Gastroesophageal sphincter (tissue), 4 donors: ENCODE results near the gene C2orf92. TPM values are rescaled to one million over a fixed set of nuclear protein-coding genes. Genes with fewer than 3 reads are reported as not detected.

Experiments
- ATAC-seq: fragments of 150-250 bp; one replicate; pipeline ENCODE4 v1.9.1; 2016; ENCODE audit warnings: mild to moderate bottlenecking, moderate library complexity
- H3K27ac ChIP-seq, 4 donors: fragments of 200-600 bp; sonication (generic) in 3 of 4; 1 replicate in 3 of 4; 2 replicates in 1 of 4; pipeline ENCODE4 v1.5.1; 2016 to 2019
- H3K27me3 ChIP-seq: fragments of 200-600 bp; sonication (generic); one replicate; pipeline ENCODE4 v1.5.1; 2019
- H3K36me3 ChIP-seq, 2 donors: fragments of 200-600 bp; sonication (generic); one replicate each; pipeline ENCODE4 v1.5.1; 2019; ENCODE audit warnings: control low read depth in 1 of 2
- H3K4me1 ChIP-seq, 3 donors: fragments of 200-600 bp; sonication (generic); 1 replicate in 2 of 3; 2 replicates in 1 of 3; pipeline ENCODE4 v1.5.1; 2016 to 2019; ENCODE audit warnings: control low read depth in 2 of 3
- H3K4me3 ChIP-seq, 2 donors: fragments of 200-600 bp; sonication (generic); one replicate each; pipeline ENCODE4 v1.5.1; 2019; ENCODE audit warnings: mild to moderate bottlenecking in 1 of 2, moderate library complexity in 1 of 2
- H3K9me3 ChIP-seq, 3 donors: fragments of 200-600 bp; sonication (generic); one replicate each; pipeline ENCODE4 v1.5.1; 2017 to 2019; ENCODE audit warnings: control low read depth in 2 of 3
- EP300 ChIP-seq: sonication (generic); formaldehyde crosslinking; IDR thresholded peaks from one replicate; pipeline ENCODE4 v1.6.1; 2017; ENCODE audit warnings: antibody characterized with exemption, mild to moderate bottlenecking
- POLR2A ChIP-seq, 2 donors: fragments of 450-650 bp; IDR thresholded peaks; one replicate each; pipeline ENCODE4 v1.6.1; 2017; ENCODE audit warnings: antibody characterized with exemption in 2 of 2, mild to moderate bottlenecking in 2 of 2, moderate library complexity in 1 of 2
- POLR2AphosphoS5 ChIP-seq: sonication (generic); formaldehyde crosslinking; IDR thresholded peaks from one replicate; pipeline ENCODE4 v1.6.1; 2017; ENCODE audit warnings: antibody characterized with exemption
- WGBS, 2 donors: methylation state at CpG; one replicate each; pipeline ENCODE4 v1.1.5; 2018; ENCODE audit warnings: low coverage in 1 of 2; 5-methylcytosine and 5-hydroxymethylcytosine counted together
- total RNA-seq, 4 donors: library from RNA; depleted of rRNA; stranded (reverse); fragments of >200 nt; gene quantifications; one replicate each; pipeline ENCODE4 v1.1.0, GENCODE V29; 2016
- TF ChIP-seq, protein P1 (sequence below), 4 experiments: fragments of 200-600 bp in 2 of 4; fragments of 450-650 bp in 2 of 4; sonication (generic) in 1 of 4; IDR thresholded peaks; one replicate each; pipeline ENCODE4 v1.5.1; 2017 to 2019; ENCODE audit warnings: antibody characterized with exemption in 4 of 4, mild to moderate bottlenecking in 2 of 4, moderate library complexity in 2 of 4

The C2orf92 gene
- total RNA-seq, 4 donors from 2014 or later: 1.5 to 6.7 (median 2.5) TPM

- peaks cover 25% of the 10 kb centered on the region for H3K27me3 ChIP-seq
- no peak overlapping the region for H3K4me3 ChIP-seq
- no peak overlapping the region for H3K27ac ChIP-seq
- no peaks in the 10 kb centered on the region for H3K4me1 ChIP-seq
- H3K36me3 ChIP-seq: no peaks in the 10 kb centered on the region
- TF ChIP-seq, protein P1, sequence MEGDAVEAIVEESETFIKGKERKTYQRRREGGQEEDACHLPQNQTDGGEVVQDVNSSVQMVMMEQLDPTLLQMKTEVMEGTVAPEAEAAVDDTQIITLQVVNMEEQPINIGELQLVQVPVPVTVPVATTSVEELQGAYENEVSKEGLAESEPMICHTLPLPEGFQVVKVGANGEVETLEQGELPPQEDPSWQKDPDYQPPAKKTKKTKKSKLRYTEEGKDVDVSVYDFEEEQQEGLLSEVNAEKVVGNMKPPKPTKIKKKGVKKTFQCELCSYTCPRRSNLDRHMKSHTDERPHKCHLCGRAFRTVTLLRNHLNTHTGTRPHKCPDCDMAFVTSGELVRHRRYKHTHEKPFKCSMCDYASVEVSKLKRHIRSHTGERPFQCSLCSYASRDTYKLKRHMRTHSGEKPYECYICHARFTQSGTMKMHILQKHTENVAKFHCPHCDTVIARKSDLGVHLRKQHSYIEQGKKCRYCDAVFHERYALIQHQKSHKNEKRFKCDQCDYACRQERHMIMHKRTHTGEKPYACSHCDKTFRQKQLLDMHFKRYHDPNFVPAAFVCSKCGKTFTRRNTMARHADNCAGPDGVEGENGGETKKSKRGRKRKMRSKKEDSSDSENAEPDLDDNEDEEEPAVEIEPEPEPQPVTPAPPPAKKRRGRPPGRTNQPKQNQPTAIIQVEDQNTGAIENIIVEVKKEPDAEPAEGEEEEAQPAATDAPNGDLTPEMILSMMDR (IDR thresholded peaks at IDR 0.05): no peak
- TF ChIP-seq EP300: no peak
- no peak for TF ChIP-seq POLR2AphosphoS5
- TF ChIP-seq POLR2A (IDR thresholded peaks at IDR 0.05): no peak
- no peaks in the 10 kb centered on the region for H3K9me3 ChIP-seq
- ATAC-seq: no peak
- 94 to 97% methylated on average over 7 to 11 of the region's 13 CpGs for WGBS, 2 donors
Measured at GRCh38 chr2:97706112-97706511, 36.6 kb downstream of the C2orf92 start.

DNA sequence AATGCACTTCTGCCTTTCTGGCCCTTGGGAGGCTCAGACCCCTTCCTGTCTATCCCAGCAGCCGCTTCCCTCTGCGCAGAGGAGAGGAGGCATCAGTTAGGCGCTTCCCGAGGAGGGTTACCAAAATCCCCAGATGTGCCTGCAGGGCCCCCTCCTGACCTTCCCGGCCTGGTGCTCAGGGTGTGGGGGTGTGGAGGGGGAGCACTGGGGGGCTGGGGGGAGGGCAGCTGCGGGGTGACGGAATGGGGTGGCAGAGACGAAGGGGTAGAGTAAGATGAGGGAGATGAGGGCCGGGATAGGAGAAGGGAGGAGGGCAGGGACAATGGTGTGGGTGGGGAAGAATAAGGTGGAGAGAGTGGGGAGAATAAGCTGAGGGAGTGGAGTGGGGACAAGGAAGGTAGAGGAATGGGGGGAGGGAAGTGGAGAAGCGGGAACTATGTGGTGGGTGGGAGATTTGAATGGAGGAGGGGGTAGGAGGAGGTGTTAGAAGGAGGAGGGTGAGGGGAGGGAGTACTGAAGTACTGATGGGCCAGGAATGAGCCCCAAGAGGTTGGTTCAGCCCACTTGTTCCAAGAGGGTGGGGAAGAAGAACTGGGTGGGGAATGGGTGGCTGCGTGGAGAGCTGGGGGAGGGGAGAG, 37.3 kb downstream of the C2orf92 start:
- Histone ChIP-seq H3K27me3 (peaks cover 25% of the 10 kb centered on the region), H3K4me1 (no peaks in the 10 kb centered on the region), H3K36me3 (no peaks in the 10 kb centered on the region), H3K9me3 (no peaks in the 10 kb centered on the region), H3K4me3 (no peak overlapping the region), H3K27ac (no peak overlapping the region)
- 61 to 73% methylated on average over 2 to 4 of the region's 11 CpGs for WGBS, 2 donors
- ATAC-seq: no peak
- TF ChIP-seq EP300 (no peak), POLR2A (IDR thresholded peaks at IDR 0.05) (no peak), POLR2AphosphoS5 (no peak)
- TF ChIP-seq, protein P1 (IDR thresholded peaks at IDR 0.05): no peak

- no peaks in the 10 kb centered on the region for H3K4me1 ChIP-seq
- H3K36me3 ChIP-seq: no peaks in the 10 kb centered on the region
- peaks cover 25% of the 10 kb centered on the region for H3K27me3 ChIP-seq
- TF ChIP-seq, protein P1 (IDR thresholded peaks at IDR 0.05): no peak
- TF ChIP-seq POLR2AphosphoS5: no peak
- no peak for TF ChIP-seq POLR2A (IDR thresholded peaks at IDR 0.05)
- TF ChIP-seq EP300: no peak
- ATAC-seq: no peak
- no peaks in the 10 kb centered on the region for H3K9me3 ChIP-seq
- 68% methylated on average over 5 of the region's 11 CpGs; no CpG with 5 or more reads in 1 of the 2 donors for WGBS, 2 donors
- H3K27ac ChIP-seq: no peak overlapping the region
- H3K4me3 ChIP-seq: no peak overlapping the region
Measured at GRCh38 chr2:97707362-97708047, 38.0 kb downstream of the C2orf92 start.

- H3K36me3 ChIP-seq: no peaks in the 10 kb centered on the region
- no peak overlapping the region for H3K4me3 ChIP-seq
- H3K27ac ChIP-seq: no peak overlapping the region
- ATAC-seq: no peak
- TF ChIP-seq, protein P1 (IDR thresholded peaks at IDR 0.05): no peak
- H3K27me3 ChIP-seq: peaks cover 25% of the 10 kb centered on the region
- no peaks in the 10 kb centered on the region for H3K9me3 ChIP-seq
- WGBS, 2 donors: 80% methylated on average over 1 of the region's 4 CpGs; no CpG with 5 or more reads in 1 of the 2 donors
- H3K4me1 ChIP-seq: no peaks in the 10 kb centered on the region
Measured at GRCh38 chr2:97708048-97708380, 38.5 kb downstream of the C2orf92 start.

GRCh38 chr2:97708608-97709007, 39.1 kb downstream of the C2orf92 start:
- Histone ChIP-seq H3K9me3 (no peaks in the 10 kb centered on the region), H3K36me3 (no peaks in the 10 kb centered on the region), H3K4me3 (no peak overlapping the region), H3K27ac (no peak overlapping the region), H3K27me3 (peaks cover 25% of the 10 kb centered on the region), H3K4me1 (no peaks in the 10 kb centered on the region)
- WGBS, 2 donors: 88 to 98% methylated on average over 3 to 6 of the region's 8 CpGs
- ATAC-seq: no peak
- no peak for TF ChIP-seq EP300
- TF ChIP-seq POLR2A (IDR thresholded peaks at IDR 0.05): no peak
- TF ChIP-seq, protein P1 (IDR thresholded peaks at IDR 0.05): no peak
- no peak for TF ChIP-seq POLR2AphosphoS5
